IMR-90 (cell line): Measurements from ENCODE around the gene DNASE2B. TPM values are rescaled to one million over a fixed set of nuclear protein-coding genes. Genes with fewer than 3 reads are reported as not detected.

Experiments
- ATAC-seq: fragments of 200-7000 bp; cut with Tn5 transposase; 2 replicates; pipeline ENCODE4 v1.9.1; 2020; ENCODE audit warnings: low read depth, mild to moderate bottlenecking, moderate library complexity
- BruUV-seq: library from RNA; stranded (reverse); fragments of 400-500 nt; replicated peaks from 2 replicates; lab custom pipeline; 2021; lab: Mats Ljungman, UMichigan
- CTCF ChIA-PET: fragments of 300-600 bp; formaldehyde crosslinking; extraction: SDS; loops from one replicate; lab custom pipeline; 2021; ENCODE audit warnings: antibody characterized with exemption; lab: Yijun Ruan, JAX
- POLR2A ChIA-PET: fragments of 300-600 bp; sonication (Branson Sonifier 250); formaldehyde crosslinking; loops from one replicate; lab custom pipeline; 2022; ENCODE audit warnings: antibody characterized with exemption; ENCODE audit not compliant: unreplicated experiment; lab: Charles Lee
- DNase-seq: peaks from one replicate; pipeline ENCODE4 v3.0.0; 2013
- H2AFZ ChIP-seq: replicated peaks from 2 replicates; pipeline ENCODE3; 2013; ENCODE audit warnings: low read length, mild to moderate bottlenecking; ENCODE audit not compliant: poor library complexity
- H2AK5ac ChIP-seq: 2 replicates; pipeline ENCODE4 v1.6.1; 2013; ENCODE audit warnings: low read depth, low read length, inconsistent platforms
- H2AK9ac ChIP-seq: replicated peaks from 2 replicates; pipeline ENCODE3; 2013; ENCODE audit warnings: mild to moderate bottlenecking, low read depth, low read length, moderate library complexity; ENCODE audit not compliant: poor library complexity
- H2BK120ac ChIP-seq: 2 replicates; pipeline ENCODE4 v1.6.1; 2013; ENCODE audit warnings: low read depth, low read length, inconsistent platforms
- H2BK15ac ChIP-seq: 3 replicates; pipeline ENCODE4 v1.6.1; 2013; ENCODE audit warnings: low read depth, low read length, inconsistent platforms
- H2BK20ac ChIP-seq: 2 replicates; pipeline ENCODE4 v1.6.1; 2013; ENCODE audit warnings: low read depth, mild to moderate bottlenecking, inconsistent platforms, low read length, moderate library complexity
- H2BK5ac ChIP-seq: 2 replicates; pipeline ENCODE4 v1.6.1; 2013; ENCODE audit warnings: mild to moderate bottlenecking, low read depth, low read length, inconsistent platforms; ENCODE audit not compliant: poor library complexity, severe bottlenecking
- H3K14ac ChIP-seq: replicated peaks from 2 replicates; pipeline ENCODE4 v1.6.1; 2013; ENCODE audit warnings: low read depth, low read length, inconsistent platforms
- H3K18ac ChIP-seq: 2 replicates; pipeline ENCODE4 v1.6.1; 2013; ENCODE audit warnings: low read depth, low read length, control low read depth
- H3K23ac ChIP-seq: 2 replicates; pipeline ENCODE4 v1.6.1; 2013; ENCODE audit warnings: low read depth, low read length, inconsistent platforms
- H3K27ac ChIP-seq: 2 replicates; pipeline ENCODE4 v1.5.1; 2013; ENCODE audit warnings: mild to moderate bottlenecking, control low read depth, low read length; ENCODE audit not compliant: insufficient read depth
- H3K27me3 ChIP-seq: 2 replicates; pipeline ENCODE4 v1.6.1; 2013; ENCODE audit warnings: low read length; ENCODE audit not compliant: control insufficient read depth, insufficient read depth
- H3K36me3 ChIP-seq: 2 replicates; pipeline ENCODE4 v1.6.1; 2013; ENCODE audit warnings: low read length, mixed read lengths; ENCODE audit not compliant: control insufficient read depth, insufficient read depth
- H3K4ac ChIP-seq: 2 replicates; pipeline ENCODE4 v1.6.1; 2013; ENCODE audit warnings: low read depth, low read length, inconsistent platforms
- H3K4me1 ChIP-seq: 2 replicates; pipeline ENCODE4 v1.6.1; 2013; ENCODE audit warnings: low read length, mixed read lengths; ENCODE audit not compliant: control insufficient read depth, insufficient read depth
- H3K4me2 ChIP-seq: 2 replicates; pipeline ENCODE4 v1.6.1; 2013; ENCODE audit warnings: low read depth, mild to moderate bottlenecking, control low read depth, low read length, moderate library complexity
- H3K4me3 ChIP-seq: 2 replicates; pipeline ENCODE4 v1.5.1; 2013; ENCODE audit warnings: low read depth, mild to moderate bottlenecking, control low read depth, low read length, moderate library complexity; ENCODE audit not compliant: insufficient read depth
- H3K56ac ChIP-seq: 2 replicates; pipeline ENCODE4 v1.6.1; 2013; ENCODE audit warnings: low read length, inconsistent platforms; ENCODE audit not compliant: insufficient read depth; ENCODE audit errors: extremely low read depth
- H3K79me1 ChIP-seq, 2 experiments: 2 replicates each; pipeline ENCODE4 v1.6.1; 2013; ENCODE audit warnings: low read length in 2 of 2, inconsistent platforms in 1 of 2, low read depth in 1 of 2
- H3K9ac ChIP-seq: 2 replicates; pipeline ENCODE4 v1.6.1; 2013; ENCODE audit warnings: low read depth, low read length, control low read depth
- H3K9me1 ChIP-seq: 2 replicates; pipeline ENCODE4 v1.6.1; 2013; ENCODE audit warnings: low read length, inconsistent platforms; ENCODE audit not compliant: insufficient read depth
- H3K9me3 ChIP-seq: 2 replicates; pipeline ENCODE4 v1.6.1; 2013; ENCODE audit warnings: low read length; ENCODE audit not compliant: control insufficient read depth, insufficient read depth
- H4K20me1 ChIP-seq: 2 replicates; pipeline ENCODE4 v1.6.1; 2013; ENCODE audit warnings: low read length, inconsistent platforms; ENCODE audit not compliant: insufficient read depth
- H4K5ac ChIP-seq: 2 replicates; pipeline ENCODE4 v1.6.1; 2013; ENCODE audit warnings: mild to moderate bottlenecking, low read depth, low read length, control low read depth
- H4K8ac ChIP-seq, 2 experiments: 2 replicates each; pipeline ENCODE4 v1.6.1; 2013; ENCODE audit warnings: low read depth in 2 of 2, low read length in 2 of 2, control low read depth in 1 of 2, inconsistent platforms in 1 of 2
- H4K91ac ChIP-seq: 2 replicates; pipeline ENCODE4 v1.6.1; 2013; ENCODE audit warnings: low read depth, low read length, inconsistent platforms; ENCODE audit not compliant: insufficient read depth
- CEBPB ChIP-seq: IDR thresholded peaks from 2 replicates; pipeline ENCODE4 v1.6.1; 2012; ENCODE audit warnings: low read depth, low read length, improper control_type of control experiment
- POLR2A ChIP-seq: IDR thresholded peaks from 2 replicates; pipeline ENCODE4 v1.6.1; 2012; ENCODE audit warnings: mild to moderate bottlenecking, low read depth, low read length
- USF2 ChIP-seq: fragments of 150-350 bp; IDR thresholded peaks from 2 replicates; pipeline ENCODE4 v1.6.1; 2017; ENCODE audit warnings: mild to moderate bottlenecking, antibody characterized with exemption, low read length, low read depth
- WGBS, 2 experiments: methylation state at CpG; one replicate each; pipeline versions ENCODE4 v1.1.5 to v1.1.7; 2013; ENCODE audit warnings: missing lambda C conversion rate in 2 of 2; ENCODE audit not compliant: insufficient read length in 1 of 2; ENCODE audit errors: extremely low coverage in 2 of 2; 5-methylcytosine and 5-hydroxymethylcytosine counted together
- dilution Hi-C: fragments of 300-500 bp; cut with HindIII; formaldehyde crosslinking; loops from one replicate; pipeline ENCODE4 v1.14.3; 2018; ENCODE audit warnings: low sequenced_read_pairs; ENCODE audit not compliant: unreplicated experiment
- in situ Hi-C: fragments of 300-500 bp; cut with MboI; formaldehyde crosslinking; loops from 3 replicates; pipeline ENCODE4 v1.14.3; 2019; ENCODE audit warnings: low sequenced_read_pairs, inconsistent platforms, mixed read lengths
- intact Hi-C: fragments of 100-400 bp; cut with micrococcal nuclease; formaldehyde crosslinking; loops from 2 replicates; pipeline ENCODE4 v1.10.0; 2022
- polyA plus RNA-seq, 3 experiments: library from polyadenylated mRNA; depleted of rRNA; stranded (reverse); fragments of >200 nt; gene quantifications; 2 replicates each; pipeline ENCODE4 v1.2.3, GENCODE V29; 2012; ENCODE audit warnings: low replicate concordance in 1 of 3
- total RNA-seq: library from RNA; depleted of rRNA; stranded (reverse); fragments of >200 nt; gene quantifications from 2 replicates; pipeline ENCODE4 v1.2.3, GENCODE V29; 2012

Gene DNASE2B
- total and polyA plus RNA-seq, 2 of the 4 experiments (the other 2 are of a cell fraction), result not detected

- no peak overlapping the region for H3K4me2 ChIP-seq
- WGBS, 2 experiments, result no CpG with 5 or more reads among the region's 2 CpGs
- no peak overlapping the region for H2BK120ac ChIP-seq
- no peaks in the 10 kb centered on the region for H3K9me3 ChIP-seq
- H3K4me3 ChIP-seq, result no peak overlapping the region
- peak overlapping the region; percentile 15; the same call in 1 of the 2 replicates for H3K18ac ChIP-seq
- DNase-seq (peak; percentile 47), ATAC-seq (no peak)
- H2BK5ac ChIP-seq, result no peak overlapping the region
- no TSS peak for BruUV-seq
- no peak overlapping the region for H3K9ac ChIP-seq
- H2BK20ac ChIP-seq, result no peak overlapping the region
- no peak overlapping the region for H3K56ac ChIP-seq
- H4K8ac ChIP-seq, result no peak overlapping the region
- dilution Hi-C loops, result no loop called here
- ChIA-PET CTCF (no interaction called here), POLR2A (no interaction called here)
- no peak overlapping the region for H2AFZ ChIP-seq
- no peak overlapping the region for H3K27ac ChIP-seq
- peaks cover 5% of the 10 kb centered on the region for H3K9me1 ChIP-seq
- no peak overlapping the region for H4K91ac ChIP-seq
- no peaks in the 10 kb centered on the region for H4K20me1 ChIP-seq
- H2BK15ac ChIP-seq, result no peak overlapping the region
- H3K27me3 ChIP-seq, result no peaks in the 10 kb centered on the region
- H3K36me3 ChIP-seq, result no peaks in the 10 kb centered on the region
- no peak overlapping the region for H4K5ac ChIP-seq
- in situ Hi-C loops, result no loop called here
- TF ChIP-seq POLR2A (no peak), CEBPB (peak; percentile 49; the same call in 1 of the 2 replicates), USF2 (no peak)
- H2AK9ac ChIP-seq, result no peak overlapping the region
- H3K4me1 ChIP-seq, result peaks cover 12% of the 10 kb centered on the region
- H3K14ac ChIP-seq, result no peak overlapping the region
- H3K79me1 ChIP-seq, result no peaks in the 10 kb centered on the region
- no peak overlapping the region for H3K23ac ChIP-seq
- no peak overlapping the region for H3K4ac ChIP-seq
- intact Hi-C loops, result no loop called here
- no peak overlapping the region for H2AK5ac ChIP-seq
These were observed 24.7 kb upstream of the DNASE2B start for GRCh38 chr1:84373436-84374141.
